Measurements from ENCODE around the gene TSNAX.

The TSNAX gene

GRCh38 chr1:231600458-231600976 lies 72.0 kb downstream of the TSNAX start:
- DNase-seq (ENCODE audit: low read depth in 1 of 2, low spot score in 1 of 2): no peak

- DNase-seq (ENCODE audit: low read depth in 1 of 2, low spot score in 1 of 2): no peak
These were observed 73.6 kb downstream of the TSNAX start for GRCh38 chr1:231601824-231602672.

GRCh38 chr1:231602673-231602984 lies 74.2 kb downstream of the TSNAX start:
- DNase-seq (ENCODE audit: low read depth in 1 of 2, low spot score in 1 of 2): no peak

- DNase-seq (ENCODE audit: low read depth in 1 of 2, low spot score in 1 of 2): peak in 1 of 2 donors; percentile 10
These were observed 75.3 kb downstream of the TSNAX start for GRCh38 chr1:231603598-231604275.

GRCh38 chr1:231604276-231604621 lies 75.8 kb downstream of the TSNAX start:
- no peak for DNase-seq (ENCODE audit: low read depth in 1 of 2, low spot score in 1 of 2)

GRCh38 chr1:231605149-231606100 lies 77.0 kb downstream of the TSNAX start:
- no peak for DNase-seq (ENCODE audit: low read depth in 1 of 2, low spot score in 1 of 2)

- DNase-seq (ENCODE audit: low read depth in 1 of 2, low spot score in 1 of 2): no peak
These were observed 78.2 kb downstream of the TSNAX start for GRCh38 chr1:231606712-231607111.

GRCh38 chr1:231610388-231610787 lies 81.9 kb downstream of the TSNAX start:
- DNase-seq (ENCODE audit: low read depth in 1 of 2, low spot score in 1 of 2): no peak

- no peak for DNase-seq (ENCODE audit: low read depth in 1 of 2, low spot score in 1 of 2)
These were observed 82.6 kb downstream of the TSNAX start for GRCh38 chr1:231611111-231611510.

GRCh38 chr1:231611851-231612250 lies 83.4 kb downstream of the TSNAX start:
- DNase-seq (ENCODE audit: low read depth in 1 of 2, low spot score in 1 of 2): no peak

GRCh38 chr1:231612393-231613089 lies 84.1 kb downstream of the TSNAX start:
- peak in 1 of 2 donors; percentile 4 for DNase-seq (ENCODE audit: low read depth in 1 of 2, low spot score in 1 of 2)

GRCh38 chr1:231613419-231614349 lies 85.2 kb downstream of the TSNAX start:
- no peak for DNase-seq (ENCODE audit: low read depth in 1 of 2, low spot score in 1 of 2)
